Measurements from ENCODE around the gene CIAO1.

The CIAO1 gene

DNA sequence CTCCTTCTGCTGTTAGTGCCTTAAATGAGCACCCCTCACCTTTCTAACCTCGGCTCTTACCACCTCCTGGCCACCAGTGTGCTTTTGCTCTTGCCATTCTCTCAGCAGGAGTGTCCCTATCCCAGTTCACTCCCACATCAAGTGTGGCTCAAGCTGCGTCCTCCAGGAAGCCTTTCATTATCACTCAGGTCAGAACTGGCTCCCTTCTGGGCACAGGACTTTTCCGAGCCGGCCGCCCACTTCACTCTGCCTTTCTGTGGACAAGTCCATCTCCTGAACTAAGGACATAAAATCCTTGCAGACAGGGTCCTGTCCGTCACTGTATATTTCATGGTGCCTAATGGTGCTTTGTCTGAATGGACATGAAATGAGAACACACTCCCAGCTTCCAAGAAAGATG, 15.8 kb upstream of the CIAO1 start:
- no peak for DNase-seq

DNA sequence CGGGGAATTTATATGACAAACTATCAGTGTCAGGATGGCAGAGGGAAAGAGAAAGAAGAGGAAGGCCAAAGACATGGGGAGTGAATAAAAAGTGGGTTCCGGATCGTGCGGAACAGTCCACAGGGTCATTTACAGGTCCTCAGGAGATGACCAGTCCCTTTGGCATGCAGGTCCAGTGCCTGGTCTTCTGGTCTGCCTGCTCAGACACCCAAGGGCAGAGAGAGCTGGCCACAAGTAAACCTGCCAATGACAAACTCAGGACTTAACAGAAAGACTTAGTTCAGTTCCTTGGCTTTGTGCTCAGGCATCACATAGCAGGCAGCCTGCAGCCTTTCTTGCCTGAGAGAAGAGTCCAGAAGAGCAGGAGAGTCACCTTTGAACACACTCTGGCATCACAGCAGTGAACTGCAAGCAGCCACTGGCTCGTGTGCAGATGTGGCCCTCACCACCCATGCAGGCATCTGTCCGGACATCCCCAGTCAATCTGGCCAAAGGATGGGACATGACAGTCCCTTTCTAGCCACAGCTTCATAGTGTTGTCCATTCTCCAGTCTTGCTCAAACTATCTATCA, 14.2 kb upstream of the CIAO1 start:
- no peak for DNase-seq

- no peak for DNase-seq
Observed at GRCh38 chr2:96252526-96252925, 13.5 kb upstream of the CIAO1 start.

GRCh38 chr2:96253006-96253405, 13.0 kb upstream of the CIAO1 start:
- DNase-seq, result no peak

DNA sequence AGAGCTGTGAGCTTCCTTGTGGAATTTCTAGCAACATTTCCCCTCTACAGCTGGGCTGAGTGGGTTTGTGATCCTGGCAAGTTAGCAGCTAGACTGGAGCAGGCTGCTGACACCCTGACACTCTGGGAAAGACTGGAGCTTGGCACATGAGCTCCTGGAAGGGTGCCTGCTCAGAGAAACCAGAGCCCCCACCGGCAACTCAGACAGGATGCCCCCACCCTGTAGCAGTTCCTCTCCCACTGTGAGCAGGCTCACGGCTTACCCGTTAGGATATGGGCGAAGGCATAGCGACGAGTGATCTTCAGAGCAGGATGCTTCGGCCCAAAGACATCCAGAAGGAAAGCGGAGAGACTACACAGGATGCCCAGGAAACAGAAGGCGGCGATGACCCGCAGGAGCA, 11.5 kb upstream of the CIAO1 start:
- DNase-seq, result no peak

GRCh38 chr2:96256611-96257113, 9.4 kb upstream of the CIAO1 start:
- DNase-seq, result peak in 1 of 2 donors; percentile 66

DNA sequence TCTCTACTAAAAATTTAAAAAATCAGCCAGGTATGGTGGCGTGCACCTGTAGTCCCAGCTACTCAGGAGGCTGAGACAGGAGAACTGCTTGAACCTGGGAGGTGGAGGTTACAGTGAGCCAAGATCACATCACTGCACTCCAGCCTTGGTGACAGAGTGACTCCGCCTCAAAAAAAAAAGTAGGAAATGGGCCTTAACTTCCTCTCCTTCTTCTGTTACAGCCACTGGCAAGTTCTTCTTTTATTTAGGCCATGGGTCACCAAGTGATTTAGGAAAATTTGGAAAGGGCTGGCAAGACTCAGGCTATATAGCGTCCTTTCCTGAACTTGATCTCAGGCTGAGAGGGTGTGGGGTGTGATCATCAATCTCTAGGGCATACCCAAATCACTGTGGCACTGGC, 8.3 kb upstream of the CIAO1 start:
- DNase-seq, result peak; percentile 85 to 87

GRCh38 chr2:96258166-96259022, 7.6 kb upstream of the CIAO1 start:
- peak in 1 of 2 donors; percentile 37 for DNase-seq

GRCh38 chr2:96259497-96259921, 6.5 kb upstream of the CIAO1 start:
- peak; percentile 26 to 63 for DNase-seq

GRCh38 chr2:96260387-96261260, 5.4 kb upstream of the CIAO1 start:
- peak; percentile 90 to 94 for DNase-seq

DNA sequence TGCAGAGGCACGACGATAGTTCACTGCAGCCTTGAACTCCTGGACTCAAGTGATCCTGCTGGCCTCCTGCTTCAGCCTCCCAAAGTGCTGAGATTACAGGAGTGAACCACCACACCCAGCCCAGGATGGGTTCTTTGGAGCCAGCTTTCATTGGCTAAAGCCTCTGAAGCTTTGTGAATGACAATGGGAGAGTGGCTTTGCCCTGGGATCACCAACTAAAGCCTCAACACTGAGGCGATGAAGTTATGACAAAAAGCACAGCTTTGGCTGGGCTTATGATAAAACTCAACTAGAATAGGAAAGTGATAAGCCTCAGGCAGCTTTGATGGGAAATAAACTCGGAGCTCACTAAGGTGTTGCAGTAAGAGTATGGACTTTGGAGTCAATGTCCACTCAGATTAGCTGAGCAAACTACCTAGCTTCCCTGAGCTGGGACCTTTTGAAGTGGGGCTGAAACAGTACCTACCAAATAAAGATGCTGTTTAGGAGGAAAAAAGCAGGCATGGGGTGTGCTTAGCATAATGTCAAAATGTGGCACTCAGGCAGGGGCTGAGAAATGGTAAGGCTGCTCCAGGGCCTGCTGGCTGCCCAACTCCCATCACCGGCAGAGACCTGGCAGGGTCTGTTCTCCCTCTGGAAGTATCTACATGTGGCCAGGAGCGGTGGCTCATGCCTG, 4.6 kb upstream of the CIAO1 start:
- DNase-seq, result no peak

- no peak for DNase-seq
Observed at GRCh38 chr2:96262306-96262705, 3.7 kb upstream of the CIAO1 start.

DNA sequence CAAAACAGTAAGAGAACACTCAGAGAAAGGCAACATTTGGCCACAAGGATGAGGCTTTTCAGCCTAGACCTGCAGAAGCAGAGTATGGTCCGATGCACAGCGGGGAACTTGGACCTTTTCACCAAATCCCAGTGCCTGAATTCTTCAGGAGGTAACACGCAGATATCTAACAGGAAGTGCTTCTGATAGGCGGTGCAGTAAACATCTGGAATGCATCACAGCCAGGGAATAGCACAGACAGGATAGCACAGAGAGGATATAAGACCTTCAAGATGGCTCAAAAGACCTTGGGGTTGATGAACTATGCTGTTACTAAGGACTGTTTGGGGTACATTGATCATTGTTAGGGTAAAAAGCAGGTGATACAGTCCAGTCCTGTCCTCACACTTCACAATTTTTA, 1.9 kb upstream of the CIAO1 start:
- no peak for DNase-seq

GRCh38 chr2:96264656-96265348, 1.2 kb upstream of the CIAO1 start:
- DNase-seq, result peak; percentile 45 to 46

GRCh38 chr2:96265349-96265839, 631 bp upstream of the CIAO1 start:
- peak in 1 of 2 donors; percentile 27 for DNase-seq

GRCh38 chr2:96267159-96267971, 1.3 kb downstream of the CIAO1 start:
- peak; percentile 23 to 48 for DNase-seq

DNA sequence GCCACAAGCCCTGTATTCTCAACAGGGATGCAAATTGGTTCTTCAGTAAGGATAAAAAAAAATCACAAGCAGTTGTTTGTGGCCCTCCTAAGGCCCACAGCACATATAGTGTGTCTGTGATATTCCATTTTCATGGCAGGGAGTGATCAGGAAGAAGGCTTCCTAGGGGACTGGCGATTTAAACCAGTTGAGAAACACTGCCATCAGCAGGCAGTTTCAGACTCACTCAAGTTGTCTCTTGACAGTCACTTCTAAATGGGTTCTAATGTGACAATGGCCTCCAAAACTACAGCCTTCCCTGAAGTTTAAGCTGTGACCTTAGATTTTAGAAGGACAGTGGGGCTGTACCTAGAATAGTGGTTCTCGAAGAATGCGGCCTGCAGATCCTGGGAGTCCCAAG, 6.0 kb downstream of the CIAO1 start:
- no peak for DNase-seq

DNA sequence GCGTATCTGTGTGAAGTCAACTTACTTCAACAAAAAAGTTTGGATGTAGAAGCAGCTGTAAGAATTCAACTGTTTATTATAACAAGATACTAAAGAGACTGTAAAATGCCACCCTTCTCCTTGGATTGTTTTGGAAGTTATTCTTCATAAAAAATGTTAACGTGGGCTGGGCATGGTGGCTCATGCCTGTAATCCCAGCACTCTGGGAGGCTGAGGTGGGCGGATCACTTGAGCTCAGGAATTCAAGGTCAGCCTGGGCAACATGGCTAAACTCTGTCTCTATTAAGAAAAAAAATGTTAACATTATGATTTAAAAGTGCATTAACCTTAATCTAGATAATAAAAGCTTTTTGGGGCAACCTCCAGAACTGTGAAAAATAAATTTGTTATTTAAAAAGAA, 7.7 kb downstream of the CIAO1 start:
- no peak for DNase-seq

DNA sequence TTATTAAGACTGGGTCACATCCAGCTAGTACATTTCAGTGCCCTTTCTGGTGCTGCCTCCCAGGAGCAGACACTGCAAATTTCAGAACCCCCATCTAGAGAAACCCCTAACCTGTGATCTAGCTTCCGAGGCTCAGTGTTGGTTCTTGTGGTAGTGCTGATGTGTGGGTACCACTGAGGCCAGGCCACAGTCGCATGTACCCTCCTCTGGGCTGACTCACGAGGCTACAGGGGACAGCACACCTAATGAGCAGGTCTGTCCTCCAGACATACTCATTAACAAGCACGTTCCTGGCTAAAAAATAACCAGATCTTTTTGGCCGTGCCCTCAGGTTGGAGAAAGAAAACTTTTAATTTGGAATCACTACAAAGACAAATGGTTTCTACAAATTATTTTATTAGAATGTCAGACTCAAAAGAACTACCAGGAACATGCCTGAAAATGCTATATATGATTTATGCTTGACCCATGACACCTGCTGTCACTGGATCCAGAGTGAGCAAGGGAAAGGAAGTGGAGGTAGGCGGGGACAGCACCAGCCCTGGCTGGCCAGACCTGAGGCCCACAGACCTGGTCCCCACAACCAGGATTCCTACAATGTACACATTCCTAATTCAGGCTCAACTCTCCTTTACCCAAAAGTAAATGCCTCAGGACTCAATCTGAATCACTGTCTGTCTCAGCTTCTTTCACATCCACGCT, 8.5 kb downstream of the CIAO1 start:
- DNase-seq, result no peak
